GM10266 (cell line): ENCODE measurements around the gene IFT122.

Experiments
- DNase-seq: peaks from one replicate; pipeline ENCODE4 v3.0.0; 2012; ENCODE audit errors: extremely low spot score
- TF ChIP-seq, protein P1 (sequence below): IDR thresholded peaks from 2 replicates; pipeline ENCODE4 v1.5.1; 2012; ENCODE audit warnings: mild to moderate bottlenecking, low read depth; ENCODE audit not compliant: control insufficient read depth, insufficient read depth; ENCODE audit errors: missing control alignments

IFT122 gene

DNA sequence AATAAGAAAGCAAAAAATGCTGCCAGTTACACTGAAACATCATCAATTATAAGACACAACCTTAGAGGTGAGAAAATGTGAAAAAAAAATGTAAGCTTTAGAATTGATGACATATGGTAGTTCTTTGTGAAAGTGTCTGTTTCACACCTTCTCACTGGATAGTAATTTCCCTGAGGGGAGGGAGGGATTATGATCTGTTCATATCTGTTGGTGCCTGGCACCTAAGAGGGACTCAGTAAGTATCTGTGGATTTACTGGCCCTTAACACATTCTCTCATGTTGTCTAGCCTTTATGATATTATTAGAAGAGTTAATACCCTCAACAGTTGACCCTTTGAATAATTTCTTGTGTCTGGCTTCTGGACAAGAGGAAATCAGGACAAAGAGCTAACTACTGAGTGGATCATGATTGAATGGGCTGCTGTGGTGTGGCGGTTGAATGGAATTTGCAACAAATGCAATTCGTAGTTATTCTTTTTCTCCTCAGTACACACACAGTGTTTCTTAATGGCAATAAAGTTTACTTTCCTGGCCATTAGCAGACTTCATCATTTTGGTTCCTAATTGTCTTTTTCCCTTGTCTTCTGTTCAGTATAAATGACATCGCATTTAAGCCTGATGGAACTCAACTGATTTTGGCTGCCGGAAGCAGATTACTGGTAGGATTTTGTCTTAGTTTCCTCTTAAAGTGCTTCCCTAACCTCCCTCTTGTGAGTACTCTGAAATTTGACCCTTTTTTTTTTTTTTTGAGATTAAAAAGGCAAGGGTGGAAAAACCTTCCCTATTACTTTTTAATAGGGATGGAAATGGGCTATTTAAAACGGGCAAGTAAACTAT is 9.5 kb downstream of the IFT122 start:
- TF ChIP-seq, protein P1, sequence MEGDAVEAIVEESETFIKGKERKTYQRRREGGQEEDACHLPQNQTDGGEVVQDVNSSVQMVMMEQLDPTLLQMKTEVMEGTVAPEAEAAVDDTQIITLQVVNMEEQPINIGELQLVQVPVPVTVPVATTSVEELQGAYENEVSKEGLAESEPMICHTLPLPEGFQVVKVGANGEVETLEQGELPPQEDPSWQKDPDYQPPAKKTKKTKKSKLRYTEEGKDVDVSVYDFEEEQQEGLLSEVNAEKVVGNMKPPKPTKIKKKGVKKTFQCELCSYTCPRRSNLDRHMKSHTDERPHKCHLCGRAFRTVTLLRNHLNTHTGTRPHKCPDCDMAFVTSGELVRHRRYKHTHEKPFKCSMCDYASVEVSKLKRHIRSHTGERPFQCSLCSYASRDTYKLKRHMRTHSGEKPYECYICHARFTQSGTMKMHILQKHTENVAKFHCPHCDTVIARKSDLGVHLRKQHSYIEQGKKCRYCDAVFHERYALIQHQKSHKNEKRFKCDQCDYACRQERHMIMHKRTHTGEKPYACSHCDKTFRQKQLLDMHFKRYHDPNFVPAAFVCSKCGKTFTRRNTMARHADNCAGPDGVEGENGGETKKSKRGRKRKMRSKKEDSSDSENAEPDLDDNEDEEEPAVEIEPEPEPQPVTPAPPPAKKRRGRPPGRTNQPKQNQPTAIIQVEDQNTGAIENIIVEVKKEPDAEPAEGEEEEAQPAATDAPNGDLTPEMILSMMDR, result no peak

DNA sequence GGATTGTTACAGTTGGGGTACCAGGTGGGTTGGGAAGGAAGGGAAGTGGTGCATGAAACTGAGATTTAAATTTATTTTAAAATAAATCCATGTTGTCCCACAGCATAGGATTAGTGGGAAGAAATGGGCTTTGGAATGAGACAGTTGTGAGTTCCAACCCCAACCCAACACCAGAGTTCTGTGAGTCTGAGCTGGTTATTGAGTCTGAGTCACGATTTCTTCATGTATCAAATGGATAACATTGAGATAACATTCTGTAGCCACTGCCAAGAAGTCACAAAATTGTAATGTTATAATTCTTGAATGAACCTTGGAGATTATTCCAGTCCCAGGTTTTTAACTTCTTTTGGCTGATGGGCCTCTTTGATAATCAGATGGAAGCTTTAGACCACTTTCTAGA is 13.7 kb downstream of the IFT122 start:
- TF ChIP-seq, protein P1, result no peak
- no peak for DNase-seq

More for the DNA sequence above, 9.5 kb downstream of the IFT122 start:
- no peak for DNase-seq

DNA sequence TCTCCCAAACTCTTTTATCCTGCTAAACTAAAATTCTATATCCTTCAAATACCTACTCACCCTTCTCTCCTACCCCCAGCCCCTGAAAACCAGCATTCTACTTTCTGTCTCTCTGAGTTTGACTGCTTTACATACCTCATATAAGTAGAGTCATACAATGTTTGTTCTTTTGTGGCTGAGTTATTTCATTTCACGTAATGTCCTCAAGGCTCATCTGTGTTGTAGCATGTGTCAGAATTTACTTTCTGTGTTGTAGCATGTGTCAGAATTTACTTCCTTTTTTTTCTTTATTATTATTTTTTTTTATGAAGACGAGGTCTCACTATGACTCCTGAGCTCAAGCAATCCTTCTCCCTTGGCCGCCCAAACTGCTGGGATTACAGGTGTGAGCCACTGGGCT is 20.1 kb downstream of the IFT122 start:
- TF ChIP-seq, protein P1, result no peak

DNA sequence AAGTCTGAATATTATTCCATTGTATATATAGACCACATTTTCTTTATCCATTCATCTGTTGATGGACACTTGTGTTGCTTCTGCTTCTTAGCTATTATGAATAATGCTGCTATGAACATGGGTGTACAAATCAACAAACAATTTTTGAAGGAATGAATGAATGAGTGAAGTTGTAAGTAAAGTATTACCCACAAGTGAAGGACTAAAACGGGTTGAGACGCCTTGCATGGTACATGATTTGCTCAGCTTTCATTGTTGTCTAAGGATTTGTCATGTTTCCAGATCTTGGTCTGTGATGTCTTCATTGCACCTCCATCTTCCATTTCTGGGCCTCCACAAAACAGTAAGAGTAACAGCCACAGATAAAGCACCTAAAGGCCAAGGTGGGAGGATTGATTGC is 20.5 kb downstream of the IFT122 start:
- TF ChIP-seq, protein P1, result no peak
- no peak for DNase-seq

More for the DNA sequence above, 20.1 kb downstream of the IFT122 start:
- DNase-seq, result no peak

DNA sequence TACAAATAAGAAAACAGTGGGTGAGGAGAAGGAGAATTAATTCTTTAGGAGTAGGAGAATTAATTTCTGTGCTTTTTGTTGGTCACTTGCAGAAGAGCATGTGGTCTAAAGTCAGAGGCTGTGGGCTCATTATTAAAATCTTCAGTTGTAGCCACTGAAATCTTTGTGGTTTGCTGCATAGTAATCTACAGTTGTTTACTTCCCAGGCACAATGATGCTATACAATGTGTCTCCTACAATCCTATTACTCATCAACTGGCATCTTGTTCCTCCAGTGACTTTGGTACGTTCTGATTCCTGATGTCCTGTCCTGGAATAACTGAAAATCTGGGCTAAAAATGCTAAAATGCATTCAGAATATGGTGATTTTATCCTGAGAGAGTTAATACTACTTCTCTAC is 21.0 kb downstream of the IFT122 start:
- no peak for DNase-seq
- TF ChIP-seq, protein P1, result no peak

DNA sequence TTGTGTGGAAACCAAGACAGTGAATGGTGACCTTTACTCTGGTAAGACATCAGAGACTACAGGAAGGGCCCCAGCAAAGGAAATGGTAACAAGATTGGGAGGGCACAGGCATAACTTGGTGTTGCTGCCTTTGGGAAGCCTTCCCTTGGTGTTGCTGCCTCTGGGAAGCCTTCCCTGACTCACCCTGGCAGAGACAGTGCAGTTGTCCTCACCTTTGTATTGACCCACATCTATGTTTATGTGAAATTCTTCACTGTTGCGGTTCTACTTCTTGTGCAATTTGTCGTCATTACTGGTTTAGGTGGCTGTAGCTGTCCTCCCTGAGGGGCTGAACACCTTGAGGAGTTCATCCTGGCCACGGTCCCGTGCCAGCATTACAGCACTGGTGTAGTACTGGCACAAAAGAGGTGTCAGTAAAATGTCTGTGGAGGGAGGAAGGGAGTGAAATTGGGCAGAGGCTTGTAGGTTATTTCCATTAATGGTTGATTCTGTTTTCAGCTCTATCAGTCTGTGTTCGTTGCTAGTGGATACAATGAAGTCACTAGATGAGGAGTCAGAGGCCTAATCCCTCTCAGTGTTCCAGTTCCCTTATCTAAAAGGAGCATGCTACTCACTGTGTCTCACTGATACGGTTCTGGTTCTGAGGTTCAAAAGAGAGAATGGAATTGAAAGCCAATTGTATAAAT is 21.6 kb downstream of the IFT122 start:
- DNase-seq, result no peak
- TF ChIP-seq, protein P1, result no peak
